Rectal smooth muscle tissue (tissue), 1 donor: ENCODE data around the gene PRSS27.
A peak's percentile ranks its signal among the peaks of the same experiment; 100 is the strongest.
"Not testable (repeated sequence)": the region's sequence is repeated elsewhere in the genome, so short reads cannot be mapped to it uniquely, and the experiment has no call there.

Source experiments
- H3K27ac ChIP-seq: one replicate; pipeline ENCODE4 v1.7.0; 2013; ENCODE audit warnings: low read depth, low read length, inconsistent platforms
- H3K27me3 ChIP-seq: one replicate; pipeline ENCODE4 v1.7.0; 2013; ENCODE audit warnings: low read length; ENCODE audit not compliant: control insufficient read depth, insufficient read depth
- H3K36me3 ChIP-seq: one replicate; pipeline ENCODE4 v1.7.0; 2013; ENCODE audit warnings: low read length; ENCODE audit not compliant: control insufficient read depth, insufficient read depth
- H3K4me1 ChIP-seq: one replicate; pipeline ENCODE4 v1.7.0; 2013; ENCODE audit warnings: low read length; ENCODE audit not compliant: control insufficient read depth, insufficient read depth
- H3K4me3 ChIP-seq: one replicate; pipeline ENCODE4 v1.7.0; 2013; ENCODE audit warnings: low read length
- H3K9ac ChIP-seq: one replicate; pipeline ENCODE4 v1.7.0; 2013; ENCODE audit warnings: low read length

PRSS27 gene

DNA sequence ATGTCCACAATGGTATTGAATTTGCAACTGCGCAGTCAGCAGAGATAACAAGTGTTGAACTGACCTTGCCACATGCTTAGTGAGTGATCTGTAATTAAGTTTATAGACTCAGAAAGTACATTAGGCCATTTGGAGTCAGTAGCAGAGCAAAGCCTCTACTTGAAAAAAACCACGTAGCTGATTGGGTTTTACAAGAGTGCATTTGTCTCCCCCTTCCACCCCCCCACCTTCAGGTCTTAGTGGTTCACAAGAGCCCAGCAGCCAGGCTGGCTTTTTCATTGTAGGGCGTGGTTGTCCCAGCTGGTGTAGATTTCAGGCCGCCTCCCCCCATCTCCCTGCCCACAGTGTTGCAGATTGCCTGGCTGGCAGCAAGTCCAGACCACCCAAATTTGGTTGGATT is 40.1 kb downstream of the PRSS27 start:
- not testable (repeated sequence) for H3K27ac ChIP-seq, H3K36me3 ChIP-seq

DNA sequence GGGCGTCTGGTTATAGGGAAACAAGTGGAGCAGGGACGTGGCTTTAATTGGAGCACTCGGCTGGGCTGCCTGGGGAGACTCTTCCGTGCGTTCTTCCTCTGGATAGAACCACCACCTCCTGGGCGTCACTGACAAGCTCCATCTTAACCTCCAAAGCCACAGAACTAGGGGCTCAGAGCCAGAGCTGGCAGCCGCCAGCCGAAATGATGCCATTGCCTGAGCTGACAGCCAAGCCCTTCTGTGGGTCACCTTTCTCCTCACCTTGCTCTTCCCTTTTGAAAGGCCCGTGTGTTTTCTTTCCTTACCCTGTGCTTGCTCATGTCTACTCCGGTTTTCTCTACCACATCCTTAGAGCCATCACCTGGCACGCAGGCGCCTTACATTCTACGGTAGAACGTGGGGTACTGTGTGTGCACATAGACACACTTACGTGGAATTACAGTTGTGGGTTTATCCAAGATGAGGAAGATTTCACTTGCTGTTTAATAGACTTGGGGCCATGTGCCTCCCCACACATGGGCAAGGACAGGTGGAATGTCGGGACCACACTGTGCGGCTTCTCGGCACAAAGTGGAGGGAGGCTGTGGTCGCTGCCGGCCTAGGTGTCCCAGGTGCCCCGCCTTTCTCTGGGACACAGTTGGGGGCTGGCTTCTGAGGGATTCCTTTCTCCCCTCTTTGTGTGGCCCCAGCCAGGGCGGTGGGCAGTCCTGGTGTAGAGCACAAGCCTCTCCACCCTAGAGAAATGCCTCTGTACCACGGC is 41.6 kb downstream of the PRSS27 start:
- not testable (repeated sequence) for H3K4me1 ChIP-seq, H3K27me3 ChIP-seq, H3K9ac ChIP-seq, H3K4me3 ChIP-seq, H3K36me3 ChIP-seq, H3K27ac ChIP-seq

More for the DNA sequence above, 40.1 kb downstream of the PRSS27 start:
- not testable (repeated sequence) for H3K4me3 ChIP-seq, H3K9ac ChIP-seq, H3K4me1 ChIP-seq, H3K27me3 ChIP-seq

DNA sequence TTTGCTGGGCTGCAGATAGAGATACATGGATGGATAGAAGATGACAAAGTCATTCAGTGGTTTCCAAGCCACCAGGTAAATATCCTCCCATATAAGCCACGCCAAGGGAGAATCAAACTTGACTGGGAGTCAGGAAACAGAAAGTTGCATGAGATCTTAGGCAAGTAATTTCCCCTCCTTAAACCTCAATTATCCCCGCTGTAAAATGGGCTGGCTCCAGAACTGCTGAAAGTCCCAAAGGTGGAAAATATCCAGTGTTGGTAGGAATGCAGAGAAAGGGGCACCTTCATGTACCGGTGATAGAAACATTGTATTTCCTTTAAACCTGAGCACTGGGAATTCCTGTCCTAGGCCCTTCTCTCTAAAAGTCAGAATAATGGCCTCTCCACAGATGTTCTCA is 43.1 kb downstream of the PRSS27 start:
- not testable (repeated sequence) for H3K4me1 ChIP-seq, H3K27ac ChIP-seq, H3K36me3 ChIP-seq, H3K27me3 ChIP-seq, H3K4me3 ChIP-seq, H3K9ac ChIP-seq

DNA sequence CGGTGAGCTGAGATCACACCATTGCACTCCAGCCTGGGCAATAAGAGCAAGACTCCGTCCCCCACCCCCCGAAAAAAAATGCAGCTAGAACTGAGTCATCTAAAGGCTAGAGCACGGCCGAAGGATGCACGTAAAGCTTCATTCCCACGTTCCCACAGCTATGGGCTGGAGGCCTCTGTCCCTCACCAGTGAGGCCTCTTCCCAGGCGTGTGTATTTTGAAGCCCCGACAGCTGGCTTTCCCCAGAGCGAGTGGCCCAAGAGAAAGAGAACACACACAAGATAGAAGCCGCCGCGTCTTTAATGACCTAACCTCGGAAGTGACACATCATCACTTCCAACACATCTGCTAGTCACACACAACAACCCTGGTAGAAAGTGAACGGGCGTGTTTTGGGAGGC is 44.3 kb downstream of the PRSS27 start:
- Histone ChIP-seq H3K4me3 (no peak overlapping the region), H3K27ac (no peak overlapping the region), H3K36me3 (no peaks in the 10 kb centered on the region), H3K4me1 (peaks cover 6% of the 10 kb centered on the region), H3K27me3 (no peaks in the 10 kb centered on the region), H3K9ac (no peak overlapping the region)

DNA sequence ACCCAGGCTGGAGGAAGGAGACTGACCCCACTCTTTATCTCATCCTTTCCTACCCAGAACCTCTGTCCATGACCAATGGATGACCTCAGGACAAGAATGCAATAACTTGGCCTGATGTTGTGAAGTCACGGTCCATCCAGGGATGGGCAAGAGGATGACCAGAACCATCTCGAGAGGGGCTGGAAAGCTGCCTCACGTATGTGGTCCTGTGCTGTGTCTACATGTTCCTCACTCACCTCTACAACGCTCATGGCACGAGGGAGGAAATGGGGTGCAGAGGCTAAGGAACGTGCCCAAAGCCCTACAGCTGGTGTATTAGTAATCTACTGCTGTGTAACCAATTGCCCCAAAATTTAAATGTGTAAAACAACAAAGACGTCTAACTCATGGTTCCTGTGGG is 45.0 kb downstream of the PRSS27 start:
- H3K27ac ChIP-seq: no peak overlapping the region
- H3K27me3 ChIP-seq: no peaks in the 10 kb centered on the region
- H3K4me1 ChIP-seq: peaks cover 6% of the 10 kb centered on the region
- no peak overlapping the region for H3K9ac ChIP-seq
- H3K36me3 ChIP-seq: no peaks in the 10 kb centered on the region
- no peak overlapping the region for H3K4me3 ChIP-seq

DNA sequence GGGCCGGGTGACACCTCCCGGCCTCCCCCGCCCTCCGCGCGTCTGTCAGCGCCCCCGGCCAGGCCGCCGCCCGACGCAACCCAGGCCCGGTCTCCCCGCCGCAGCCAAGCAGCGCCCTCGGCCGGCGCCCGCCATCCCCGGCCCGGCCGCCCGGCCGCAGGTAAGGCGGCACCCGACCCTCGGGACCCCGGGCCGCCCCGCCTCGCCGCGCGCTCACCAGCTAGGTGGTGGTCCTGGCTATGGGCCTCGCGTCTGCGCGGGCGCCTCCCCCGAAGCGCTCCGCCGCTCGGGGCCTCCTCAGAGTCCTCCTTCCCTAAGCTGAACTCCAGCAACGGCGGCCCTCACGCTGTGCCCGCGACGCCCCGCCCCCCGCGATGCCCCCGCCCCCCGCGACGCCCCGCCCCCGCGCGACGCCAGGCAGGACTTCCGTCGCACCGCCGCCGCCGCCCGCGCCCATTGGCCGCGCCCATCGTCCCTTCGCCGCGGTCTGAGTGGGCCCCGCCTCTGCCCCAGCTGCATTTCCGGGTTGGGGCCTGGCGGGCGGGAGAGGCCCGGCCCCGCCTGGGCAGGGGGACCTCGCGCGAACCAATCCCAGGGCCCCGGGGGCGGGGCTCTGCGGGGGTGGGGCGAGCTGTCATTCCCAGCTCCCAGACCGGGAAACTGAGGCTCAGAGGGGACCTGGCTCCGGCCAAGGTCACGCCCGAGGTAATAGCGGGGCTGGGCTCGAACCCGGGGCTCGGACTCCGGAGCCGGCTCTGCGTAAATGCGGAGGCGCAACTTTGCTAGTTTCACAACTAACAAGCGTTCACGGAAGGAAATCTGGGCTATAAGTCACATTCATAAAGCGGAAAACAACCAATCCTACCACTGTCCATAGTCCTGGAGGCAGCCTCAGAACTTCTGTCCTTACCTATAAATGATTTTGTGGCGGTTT is 46.7 kb downstream of the PRSS27 start:
- Histone ChIP-seq H3K27me3 (no peaks in the 10 kb centered on the region), H3K27ac (peak overlapping the region; percentile 75), H3K9ac (no peak overlapping the region), H3K36me3 (no peaks in the 10 kb centered on the region), H3K4me3 (peak overlapping the region; percentile 86), H3K4me1 (peaks cover 6% of the 10 kb centered on the region)

DNA sequence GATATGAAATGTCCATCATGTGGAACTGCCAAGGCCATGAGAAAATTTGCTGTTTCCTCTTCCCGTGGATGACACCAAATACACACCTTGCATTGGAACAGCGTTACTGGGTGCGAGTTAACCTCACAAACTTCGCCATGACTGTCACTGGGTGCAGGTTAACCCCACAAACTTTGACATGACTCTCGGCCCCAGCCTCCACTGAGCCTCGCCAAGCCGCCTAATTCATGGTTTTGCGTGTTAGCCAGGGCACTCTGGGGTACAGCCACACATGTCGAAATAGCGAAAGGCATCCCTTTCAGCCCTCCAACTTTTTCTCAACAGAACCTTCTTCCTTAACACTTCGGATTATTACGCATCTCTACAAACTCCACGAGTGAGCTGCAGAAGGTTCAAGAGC is 48.3 kb downstream of the PRSS27 start:
- no peak overlapping the region for H3K9ac ChIP-seq
- H3K36me3 ChIP-seq: no peaks in the 10 kb centered on the region
- peaks cover 6% of the 10 kb centered on the region for H3K4me1 ChIP-seq
- no peaks in the 10 kb centered on the region for H3K27me3 ChIP-seq
- H3K4me3 ChIP-seq: no peak overlapping the region
- H3K27ac ChIP-seq: no peak overlapping the region

DNA sequence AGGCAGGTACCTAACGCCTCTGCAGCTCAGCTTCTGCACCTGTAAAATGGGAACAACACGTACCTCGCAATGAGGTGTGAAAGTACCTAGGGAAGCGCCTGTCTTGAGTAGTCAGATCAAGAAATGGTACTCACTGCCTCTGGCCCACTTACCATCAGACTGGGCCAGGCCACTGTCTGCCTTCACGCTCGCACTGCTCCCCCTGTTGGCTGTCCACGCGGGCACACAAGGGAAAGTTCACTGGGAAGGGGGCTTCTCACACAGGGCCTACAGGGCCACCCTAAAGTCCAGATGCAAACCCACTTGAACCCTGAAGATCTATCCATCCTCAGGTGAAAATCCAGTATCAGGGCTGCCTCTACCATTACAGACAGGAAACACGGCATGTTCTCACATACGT is 48.8 kb downstream of the PRSS27 start:
- H3K4me1 ChIP-seq, H3K36me3 ChIP-seq, H3K9ac ChIP-seq, H3K27ac ChIP-seq, H3K4me3 ChIP-seq, H3K27me3 ChIP-seq: not testable (repeated sequence)

DNA sequence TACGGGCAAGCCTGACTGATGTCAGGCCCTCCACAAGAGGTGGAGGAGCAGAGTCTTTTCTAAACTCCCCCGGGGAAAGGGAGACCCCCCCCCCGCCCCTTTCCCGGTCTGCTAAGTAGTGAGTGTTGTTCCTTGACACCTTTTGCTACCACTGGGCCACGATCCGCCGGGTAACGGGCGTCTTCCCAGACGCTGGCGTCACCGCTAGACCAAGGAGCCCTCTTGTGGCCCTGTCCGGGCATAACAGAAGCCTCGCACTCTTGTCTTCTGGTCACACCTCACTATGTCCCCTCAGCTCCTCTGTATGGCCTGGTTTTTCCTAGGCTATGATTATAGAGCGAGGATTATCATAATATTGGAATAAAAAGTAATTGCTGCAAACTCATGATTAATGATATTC is 50.0 kb downstream of the PRSS27 start:
- not testable (repeated sequence) for H3K9ac ChIP-seq, H3K27ac ChIP-seq, H3K4me1 ChIP-seq, H3K4me3 ChIP-seq, H3K27me3 ChIP-seq, H3K36me3 ChIP-seq

DNA sequence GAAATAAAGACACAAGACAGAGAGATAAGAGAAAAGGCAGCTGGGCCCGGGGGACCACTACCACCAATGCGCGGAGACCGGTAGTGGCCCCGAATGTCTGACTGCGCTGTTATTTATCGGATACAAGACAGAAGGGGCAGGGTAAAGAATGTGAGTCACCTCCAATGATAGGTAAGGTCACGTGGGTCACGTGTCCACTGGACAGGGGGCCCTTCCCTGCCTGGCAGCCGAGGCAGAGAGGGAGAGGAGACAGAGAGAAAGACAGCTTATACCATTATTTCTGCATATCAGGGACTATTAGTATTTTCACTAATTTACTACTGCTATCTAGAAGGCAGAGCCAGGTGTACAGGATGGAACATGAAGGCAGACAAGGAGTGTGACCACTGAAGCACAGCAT is 50.4 kb downstream of the PRSS27 start:
- H3K4me1 ChIP-seq, H3K36me3 ChIP-seq, H3K9ac ChIP-seq, H3K4me3 ChIP-seq, H3K27me3 ChIP-seq, H3K27ac ChIP-seq: not testable (repeated sequence)

DNA sequence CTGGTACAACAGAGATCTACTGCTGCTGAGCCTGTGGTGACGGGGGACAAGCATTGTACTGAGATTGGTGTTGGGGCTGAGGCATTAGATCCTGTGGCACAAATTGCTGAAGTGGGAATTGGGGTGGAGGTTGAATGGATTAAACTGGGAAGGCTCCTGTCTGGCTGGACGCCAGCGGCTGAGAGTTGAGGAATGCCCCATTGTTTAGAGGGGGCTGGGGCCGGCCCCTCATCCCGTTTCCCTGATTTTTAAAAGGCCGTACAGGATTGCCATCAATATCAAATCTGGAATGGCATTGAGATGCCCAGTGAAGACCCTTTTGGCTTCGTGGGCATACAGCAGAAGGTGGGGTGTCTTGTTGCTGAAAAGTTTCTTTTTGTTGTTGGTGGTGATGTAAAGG is 53.4 kb downstream of the PRSS27 start:
- not testable (repeated sequence) for H3K27ac ChIP-seq, H3K4me3 ChIP-seq, H3K27me3 ChIP-seq, H3K36me3 ChIP-seq, H3K9ac ChIP-seq, H3K4me1 ChIP-seq

DNA sequence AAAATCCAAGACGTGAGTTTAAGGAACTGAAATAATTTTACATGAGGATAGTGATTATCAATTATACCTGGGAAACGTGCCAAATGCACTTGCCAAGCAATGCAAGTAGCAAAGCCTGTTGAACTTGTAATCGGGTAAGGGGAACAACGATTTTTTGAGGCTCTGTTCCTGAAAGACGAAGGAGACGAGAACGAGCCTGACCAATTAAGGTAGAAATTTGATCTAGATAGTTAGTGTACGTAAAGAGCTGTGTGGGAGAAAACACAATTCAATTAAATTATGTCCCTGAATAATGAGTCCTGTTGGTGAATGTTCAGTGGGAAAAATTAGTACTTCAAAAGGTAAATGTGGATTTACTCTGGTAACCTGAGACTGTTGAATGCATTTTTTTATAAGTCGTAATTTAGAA is 55.4 kb downstream of the PRSS27 start:
- H3K4me1 ChIP-seq: peaks cover 3% of the 10 kb centered on the region
- no peak overlapping the region for H3K4me3 ChIP-seq
- H3K36me3 ChIP-seq: no peaks in the 10 kb centered on the region
- H3K27me3 ChIP-seq: no peaks in the 10 kb centered on the region
- H3K27ac ChIP-seq: peak overlapping the region; percentile 14
- no peak overlapping the region for H3K9ac ChIP-seq
